HL-60/S4 treated with phorbol 12-myristate 13-acetate at 8.2 ng/mL for 4 days and 3 days (cell line): ENCODE measurements around the gene DAO.
"Not testable (repeated sequence)": the region's sequence is repeated elsewhere in the genome, so short reads cannot be mapped to it uniquely, and the experiment has no call there.

ENCODE experiments used
- in situ Hi-C: fragments of 300-500 bp; cut with MboI; formaldehyde crosslinking; loops from 2 replicates; pipeline ENCODE4 v1.15.0; 2022; ENCODE audit warnings: low sequenced_read_pairs

Gene DAO

GRCh38 chr12:108847705-108848104 lies 32.2 kb upstream of the DAO start:
- in situ Hi-C loops = no loop called here

GRCh38 chr12:108849660-108850059 lies 30.2 kb upstream of the DAO start:
- in situ Hi-C loops = no loop called here

- in situ Hi-C loops = no loop called here
These were observed 28.9 kb upstream of the DAO start for GRCh38 chr12:108850854-108851573.

- in situ Hi-C loops = no loop called here
These were observed 27.1 kb upstream of the DAO start for GRCh38 chr12:108852674-108853309.

- in situ Hi-C loops = no loop called here
These were observed 26.5 kb upstream of the DAO start for GRCh38 chr12:108853426-108853825.

- in situ Hi-C loops = no loop called here
These were observed 25.9 kb upstream of the DAO start for GRCh38 chr12:108853981-108854446.

GRCh38 chr12:108854451-108855283 lies 25.2 kb upstream of the DAO start:
- in situ Hi-C loops = no loop called here

GRCh38 chr12:108855284-108856169 lies 24.4 kb upstream of the DAO start:
- in situ Hi-C loops = no loop called here

- in situ Hi-C loops = no loop called here
These were observed 23.8 kb upstream of the DAO start for GRCh38 chr12:108856170-108856427.

GRCh38 chr12:108856428-108857157 lies 23.3 kb upstream of the DAO start:
- in situ Hi-C loops = no loop called here

- in situ Hi-C loops = no loop called here
These were observed 22.8 kb upstream of the DAO start for GRCh38 chr12:108857158-108857407.

- in situ Hi-C loops = no loop called here
These were observed 21.4 kb upstream of the DAO start for GRCh38 chr12:108858311-108859074.

GRCh38 chr12:108859141-108859922 lies 20.6 kb upstream of the DAO start:
- in situ Hi-C loops = not testable (repeated sequence)

GRCh38 chr12:108859923-108860291 lies 20.0 kb upstream of the DAO start:
- in situ Hi-C loops = no loop called here

GRCh38 chr12:108860443-108860842 lies 19.4 kb upstream of the DAO start:
- in situ Hi-C loops = no loop called here

GRCh38 chr12:108861878-108862587 lies 17.9 kb upstream of the DAO start:
- in situ Hi-C loops = no loop called here

GRCh38 chr12:108862588-108862959 lies 17.3 kb upstream of the DAO start:
- in situ Hi-C loops = no loop called here

- in situ Hi-C loops = no loop called here
These were observed 14.7 kb upstream of the DAO start for GRCh38 chr12:108865169-108865568.

- in situ Hi-C loops = not testable (repeated sequence)
These were observed 13.8 kb upstream of the DAO start for GRCh38 chr12:108866083-108866482.
